ENCODE measurements around the gene SLC18B1.

SLC18B1 gene

GRCh38 chr6:132733814-132734213 lies 64.6 kb downstream of the SLC18B1 start:
- Histone ChIP-seq H3K27ac (ENCODE audit: low read depth, low read length) (no peak overlapping the region), H3K4me3 (ENCODE audit: low read depth in 1 of 2, low read length in 2 of 2) (no peak overlapping the region), H3K36me3 (ENCODE audit: insufficient read depth, low read length) (no peaks in the 10 kb centered on the region), H3K27me3 (ENCODE audit: control insufficient read depth in 1 of 2, insufficient read depth in 2 of 2, low read length in 2 of 2) (no peaks in the 10 kb centered on the region), H3K4me1 (ENCODE audit: insufficient read depth, low read length) (no peaks in the 10 kb centered on the region), H3K9me3 (ENCODE audit: low read length) (no peaks in the 10 kb centered on the region), H3K9ac (ENCODE audit: low read length) (no peak overlapping the region)

- Histone ChIP-seq H3K27me3 (ENCODE audit: control insufficient read depth in 1 of 2, insufficient read depth in 2 of 2, low read length in 2 of 2) (no peaks in the 10 kb centered on the region), H3K9me3 (ENCODE audit: low read length) (no peaks in the 10 kb centered on the region), H3K36me3 (ENCODE audit: insufficient read depth, low read length) (no peaks in the 10 kb centered on the region), H3K4me1 (ENCODE audit: insufficient read depth, low read length) (no peaks in the 10 kb centered on the region), H3K4me3 (ENCODE audit: low read depth in 1 of 2, low read length in 2 of 2) (no peak overlapping the region), H3K9ac (ENCODE audit: low read length) (no peak overlapping the region), H3K27ac (ENCODE audit: low read depth, low read length) (no peak overlapping the region)
Measured at GRCh38 chr6:132733283-132733682, 65.2 kb downstream of the SLC18B1 start.

DNA sequence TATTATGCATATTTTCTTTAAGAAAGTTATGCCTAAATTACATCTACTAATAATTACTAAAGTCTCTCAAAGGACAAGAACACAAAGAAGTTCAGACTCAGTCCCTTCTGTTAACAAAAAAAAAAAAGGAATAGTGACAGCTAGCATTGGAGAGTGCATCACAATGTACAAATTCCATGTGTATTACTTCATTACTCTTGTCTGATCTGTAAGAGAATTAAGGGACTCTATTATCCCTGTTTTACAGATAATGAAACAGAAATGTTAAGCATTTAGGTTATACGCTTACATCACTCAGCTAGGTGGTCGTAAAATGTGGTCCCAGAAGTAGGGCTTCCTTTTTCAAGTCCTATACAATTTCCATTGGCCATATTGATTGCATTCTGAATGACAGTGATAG lies 67.4 kb downstream of the SLC18B1 start:
- H3K4me1 ChIP-seq (ENCODE audit: insufficient read depth, low read length) = no peaks in the 10 kb centered on the region
- H3K36me3 ChIP-seq (ENCODE audit: insufficient read depth, low read length) = no peaks in the 10 kb centered on the region
- no peak overlapping the region for H3K4me3 ChIP-seq (ENCODE audit: low read depth in 1 of 2, low read length in 2 of 2)
- no peak overlapping the region for H3K27ac ChIP-seq (ENCODE audit: low read depth, low read length)
- H3K9ac ChIP-seq (ENCODE audit: low read length) = no peak overlapping the region
- no peaks in the 10 kb centered on the region for H3K9me3 ChIP-seq (ENCODE audit: low read length)
- H3K27me3 ChIP-seq (ENCODE audit: control insufficient read depth in 1 of 2, insufficient read depth in 2 of 2, low read length in 2 of 2) = no peaks in the 10 kb centered on the region

DNA sequence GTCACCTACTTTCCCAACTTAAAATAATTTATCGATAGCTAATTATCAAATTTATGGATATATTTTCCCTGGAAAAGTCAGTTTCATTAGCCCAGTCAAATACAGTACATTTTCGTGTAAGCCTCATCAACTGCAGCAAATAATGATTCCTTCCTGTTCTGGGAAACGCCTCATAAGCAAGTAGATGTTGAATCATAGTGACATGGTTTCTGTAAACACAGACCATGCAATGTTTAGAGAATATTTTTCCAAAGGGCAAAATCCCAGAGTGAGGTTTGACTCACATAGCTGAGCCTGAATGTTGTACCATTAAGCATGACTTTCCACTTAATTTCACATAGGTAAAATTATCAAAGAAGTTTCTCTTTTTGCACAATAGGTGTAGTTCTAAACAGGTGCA lies 67.9 kb downstream of the SLC18B1 start:
- no peaks in the 10 kb centered on the region for H3K36me3 ChIP-seq (ENCODE audit: insufficient read depth, low read length)
- no peaks in the 10 kb centered on the region for H3K27me3 ChIP-seq (ENCODE audit: control insufficient read depth in 1 of 2, insufficient read depth in 2 of 2, low read length in 2 of 2)
- no peaks in the 10 kb centered on the region for H3K4me1 ChIP-seq (ENCODE audit: insufficient read depth, low read length)
- no peak overlapping the region for H3K9ac ChIP-seq (ENCODE audit: low read length)
- no peak overlapping the region for H3K4me3 ChIP-seq (ENCODE audit: low read depth in 1 of 2, low read length in 2 of 2)
- H3K9me3 ChIP-seq (ENCODE audit: low read length) = no peaks in the 10 kb centered on the region
- H3K27ac ChIP-seq (ENCODE audit: low read depth, low read length) = no peak overlapping the region

GRCh38 chr6:132728616-132729015 lies 69.8 kb downstream of the SLC18B1 start:
- no peaks in the 10 kb centered on the region for H3K36me3 ChIP-seq (ENCODE audit: insufficient read depth, low read length)
- no peaks in the 10 kb centered on the region for H3K4me1 ChIP-seq (ENCODE audit: insufficient read depth, low read length)
- no peak overlapping the region for H3K9ac ChIP-seq (ENCODE audit: low read length)
- no peak overlapping the region for H3K4me3 ChIP-seq (ENCODE audit: low read depth in 1 of 2, low read length in 2 of 2)
- H3K9me3 ChIP-seq (ENCODE audit: low read length) = no peaks in the 10 kb centered on the region
- no peaks in the 10 kb centered on the region for H3K27me3 ChIP-seq (ENCODE audit: control insufficient read depth in 1 of 2, insufficient read depth in 2 of 2, low read length in 2 of 2)
- no peak overlapping the region for H3K27ac ChIP-seq (ENCODE audit: low read depth, low read length)

GRCh38 chr6:132726608-132726975 lies 71.8 kb downstream of the SLC18B1 start:
- H3K27ac ChIP-seq (ENCODE audit: low read depth, low read length) = no peak overlapping the region
- H3K36me3 ChIP-seq (ENCODE audit: insufficient read depth, low read length) = no peaks in the 10 kb centered on the region
- no peak overlapping the region for H3K4me3 ChIP-seq (ENCODE audit: low read depth in 1 of 2, low read length in 2 of 2)
- H3K27me3 ChIP-seq (ENCODE audit: control insufficient read depth in 1 of 2, insufficient read depth in 2 of 2, low read length in 2 of 2) = no peaks in the 10 kb centered on the region
- no peaks in the 10 kb centered on the region for H3K4me1 ChIP-seq (ENCODE audit: insufficient read depth, low read length)
- no peak overlapping the region for H3K9ac ChIP-seq (ENCODE audit: low read length)
- H3K9me3 ChIP-seq (ENCODE audit: low read length) = no peaks in the 10 kb centered on the region

DNA sequence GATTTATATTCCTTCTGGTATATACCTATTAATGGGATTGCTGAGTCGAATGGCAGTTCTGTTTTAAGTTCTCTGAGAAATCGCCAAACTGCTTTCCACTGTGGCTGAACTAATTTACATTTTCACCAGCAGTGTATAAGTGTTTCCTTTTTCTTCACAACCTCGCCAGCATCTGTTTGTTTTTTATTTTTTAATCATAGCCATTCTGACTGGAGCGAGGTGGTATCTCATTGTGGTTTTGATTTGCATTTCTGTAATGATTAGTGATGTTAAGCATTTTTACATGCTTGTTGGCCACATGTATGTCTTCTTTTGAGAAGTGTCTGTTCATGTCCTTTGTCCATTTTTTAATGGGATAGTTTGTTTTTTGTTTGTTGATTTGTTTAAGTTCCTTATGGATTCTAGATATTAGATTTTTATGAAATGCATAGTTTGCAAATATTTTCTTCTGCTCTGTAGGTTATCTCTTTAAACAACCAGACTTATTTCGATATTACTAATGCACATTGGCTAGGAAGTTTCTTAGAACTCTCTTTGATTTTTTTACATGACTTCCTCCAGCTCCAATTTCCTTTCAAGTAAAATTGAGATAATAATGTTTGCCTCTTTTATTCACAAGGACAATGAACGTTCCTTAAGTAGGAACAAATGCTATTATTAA lies 72.4 kb downstream of the SLC18B1 start:
- H3K9me3 ChIP-seq (ENCODE audit: low read length) = no peaks in the 10 kb centered on the region

DNA sequence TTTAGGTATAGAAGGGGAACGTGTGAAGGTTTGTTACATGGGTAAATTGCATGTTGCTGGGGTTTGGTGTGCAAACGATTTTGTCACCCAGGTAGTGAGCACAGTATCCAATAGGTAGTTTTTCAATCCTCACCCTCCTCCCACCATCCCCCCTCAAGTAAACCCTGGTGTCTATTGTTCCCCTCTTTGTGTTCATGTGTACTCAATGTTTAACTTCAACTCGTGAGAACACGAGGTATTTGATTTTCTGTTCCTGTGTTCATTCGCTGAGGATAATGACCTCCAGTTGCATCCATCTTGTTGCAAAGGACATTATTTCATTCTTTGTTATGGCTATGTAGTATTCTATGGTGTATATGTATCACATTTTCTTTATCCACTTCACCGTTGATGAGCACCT lies 73.0 kb downstream of the SLC18B1 start:
- Histone ChIP-seq H3K4me1 (ENCODE audit: insufficient read depth, low read length) (no peaks in the 10 kb centered on the region), H3K9me3 (ENCODE audit: low read length) (no peaks in the 10 kb centered on the region), H3K4me3 (ENCODE audit: low read depth in 1 of 2, low read length in 2 of 2) (no peak overlapping the region), H3K9ac (ENCODE audit: low read length) (no peak overlapping the region), H3K36me3 (ENCODE audit: insufficient read depth, low read length) (no peaks in the 10 kb centered on the region), H3K27ac (ENCODE audit: low read depth, low read length) (no peak overlapping the region), H3K27me3 (ENCODE audit: control insufficient read depth in 1 of 2, insufficient read depth in 2 of 2, low read length in 2 of 2) (no peaks in the 10 kb centered on the region)

More for the DNA sequence above, 72.4 kb downstream of the SLC18B1 start:
- no peak overlapping the region for H3K9ac ChIP-seq (ENCODE audit: low read length)
- no peaks in the 10 kb centered on the region for H3K36me3 ChIP-seq (ENCODE audit: insufficient read depth, low read length)
- H3K27me3 ChIP-seq (ENCODE audit: control insufficient read depth in 1 of 2, insufficient read depth in 2 of 2, low read length in 2 of 2) = no peaks in the 10 kb centered on the region
- H3K27ac ChIP-seq (ENCODE audit: low read depth, low read length) = no peak overlapping the region
- no peaks in the 10 kb centered on the region for H3K4me1 ChIP-seq (ENCODE audit: insufficient read depth, low read length)
- no peak overlapping the region for H3K4me3 ChIP-seq (ENCODE audit: low read depth in 1 of 2, low read length in 2 of 2)

GRCh38 chr6:132719736-132720448 lies 78.5 kb downstream of the SLC18B1 start:
- Histone ChIP-seq H3K4me1 (ENCODE audit: insufficient read depth, low read length) (no peaks in the 10 kb centered on the region), H3K36me3 (ENCODE audit: insufficient read depth, low read length) (no peaks in the 10 kb centered on the region), H3K4me3 (ENCODE audit: low read depth in 1 of 2, low read length in 2 of 2) (no peak overlapping the region)

More at GRCh38 chr6:132719736-132720448, 78.5 kb downstream of the SLC18B1 start:
- H3K27me3 ChIP-seq (ENCODE audit: control insufficient read depth in 1 of 2, insufficient read depth in 2 of 2, low read length in 2 of 2) = no peaks in the 10 kb centered on the region
- no peak overlapping the region for H3K9ac ChIP-seq (ENCODE audit: low read length)
- no peaks in the 10 kb centered on the region for H3K9me3 ChIP-seq (ENCODE audit: low read length)
- no peak overlapping the region for H3K27ac ChIP-seq (ENCODE audit: low read depth, low read length)

All from muscle layer of colon (tissue), 2 donors.